GM23338 (cell line): ENCODE results near the gene COL9A2. TPM values are rescaled to one million over a fixed set of nuclear protein-coding genes. Genes with fewer than 3 reads are reported as not detected.
A peak's percentile ranks its signal among the peaks of the same experiment; 100 is the strongest.

Experiments used
- ATAC-seq: fragments of 200-7000 bp; cut with Tn5 transposase; 3 replicates; pipeline ENCODE4 v1.9.1; 2020
- DNase-seq: peaks from one replicate; pipeline ENCODE4 v3.0.0-alpha.2; 2015; ENCODE audit warnings: low spot score
- H2AFZ ChIP-seq: fragments of 200-600 bp; sonication (generic); 2 replicates; pipeline ENCODE4 v1.8.0; 2016; ENCODE audit warnings: antibody characterized with exemption, mild to moderate bottlenecking, moderate library complexity
- H3F3A ChIP-seq: fragments of 200-600 bp; sonication (generic); replicated peaks from 2 replicates; pipeline ENCODE4 v1.8.0; 2017; ENCODE audit warnings: antibody characterized with exemption, mixed run types, low read depth
- H3K27ac ChIP-seq: fragments of 200-600 bp; sonication (generic); 2 replicates; pipeline ENCODE4 v1.6.1; 2016; ENCODE audit warnings: low read depth
- H3K27me3 ChIP-seq: fragments of 200-600 bp; sonication (generic); 2 replicates; pipeline ENCODE4 v1.8.0; 2016; ENCODE audit warnings: mild to moderate bottlenecking, mixed run types, moderate library complexity; ENCODE audit not compliant: insufficient read depth
- H3K36me3 ChIP-seq: fragments of 200-600 bp; sonication (generic); 2 replicates; pipeline ENCODE4 v1.8.0; 2016; ENCODE audit warnings: mild to moderate bottlenecking; ENCODE audit not compliant: insufficient read depth
- H3K4me1 ChIP-seq: fragments of 200-600 bp; sonication (generic); 2 replicates; pipeline ENCODE4 v1.8.0; 2016; ENCODE audit warnings: mild to moderate bottlenecking, moderate library complexity; ENCODE audit not compliant: insufficient read depth
- H3K4me2 ChIP-seq: fragments of 200-600 bp; sonication (generic); 2 replicates; pipeline ENCODE4 v1.7.1; 2017; ENCODE audit warnings: mixed run types
- H3K4me3 ChIP-seq: fragments of 200-600 bp; sonication (generic); 2 replicates; pipeline ENCODE4 v1.6.1; 2016; ENCODE audit warnings: mixed run types
- H3K79me2 ChIP-seq: fragments of 200-600 bp; sonication (generic); replicated peaks from 2 replicates; pipeline ENCODE4 v1.8.0; 2017; ENCODE audit warnings: mild to moderate bottlenecking; ENCODE audit not compliant: insufficient read depth
- H3K9me2 ChIP-seq: fragments of 200-600 bp; sonication (generic); 2 replicates; pipeline ENCODE4 v1.8.0; 2017; ENCODE audit not compliant: insufficient read depth
- H4K20me1 ChIP-seq: fragments of 200-600 bp; sonication (generic); replicated peaks from 2 replicates; pipeline ENCODE4 v1.8.0; 2017; ENCODE audit warnings: mild to moderate bottlenecking; ENCODE audit not compliant: insufficient read depth
- H3K27ac Mint-ChIP-seq: 2 replicates; pipeline ENCODE4 v1.8.0; 2020; ENCODE audit warnings: inconsistent platforms, mild to moderate bottlenecking, moderate library complexity, mixed read lengths
- H3K27me3 Mint-ChIP-seq: 3 replicates; pipeline ENCODE4 v1.8.0; 2022; ENCODE audit warnings: low read depth, mild to moderate bottlenecking, moderate library complexity, mixed read lengths, inconsistent platforms; ENCODE audit not compliant: insufficient read depth, poor library complexity
- H3K36me3 Mint-ChIP-seq: 3 replicates; pipeline ENCODE4 v1.8.0; 2021; ENCODE audit warnings: low read depth, mild to moderate bottlenecking, inconsistent platforms, moderate library complexity, mixed read lengths
- H3K4me1 Mint-ChIP-seq: 3 replicates; pipeline ENCODE4 v1.8.0; 2020; ENCODE audit warnings: mild to moderate bottlenecking, inconsistent platforms, mixed read lengths
- H3K4me3 Mint-ChIP-seq: 3 replicates; pipeline ENCODE4 v1.8.0; 2021; ENCODE audit warnings: moderate library complexity, mild to moderate bottlenecking, inconsistent platforms, mixed read lengths
- H3K9me3 Mint-ChIP-seq: 3 replicates; pipeline ENCODE4 v1.8.0; 2020; ENCODE audit warnings: moderate library complexity, mild to moderate bottlenecking, inconsistent platforms, mixed read lengths
- EZH2 ChIP-seq: fragments of 200-600 bp; sonication (generic); IDR thresholded peaks from one replicate; pipeline ENCODE4 v1.8.0; 2017; ENCODE audit warnings: antibody characterized with exemption, mild to moderate bottlenecking, low read depth; ENCODE audit not compliant: unreplicated experiment
- JUNB ChIP-seq: IDR thresholded peaks from one replicate; pipeline ENCODE4 v1.6.1; 2016; ENCODE audit warnings: antibody characterized with exemption; ENCODE audit not compliant: unreplicated experiment
- polyA plus RNA-seq: library from polyadenylated mRNA; unstranded; fragments of >200 nt; fragmentation: Nextera tagmentation; extraction: Ambion mirVana; gene quantifications from 2 replicates; pipeline ENCODE4 v1.2.1, GENCODE V29; 2016
- total RNA-seq: library from RNA; depleted of rRNA; stranded (reverse); fragments of >200 nt; shearing (Covaris generic); gene quantifications from 2 replicates; pipeline ENCODE4 v1.2.3, GENCODE V29; 2014
- TF ChIP-seq, protein P1 (sequence below): IDR thresholded peaks from 2 replicates; pipeline ENCODE4 v1.6.1; 2016; ENCODE audit warnings: antibody characterized with exemption
- TF ChIP-seq, protein P2 (sequence below), 2 experiments: fragments of 200-600 bp in 1 of 2; sonication (generic) in 1 of 2; conservative IDR thresholded peaks; 2 replicates each; pipeline versions ENCODE4 v1.5.1 to v1.6.1; 2016 to 2017; ENCODE audit warnings: antibody characterized with exemption in 2 of 2, low read depth in 2 of 2, mild to moderate bottlenecking in 2 of 2, moderate library complexity in 1 of 2

Gene COL9A2
- total and polyA plus RNA-seq, 2 experiments from 2014 or later = 2.6 to 2.8 TPM

- TF ChIP-seq, protein P1, sequence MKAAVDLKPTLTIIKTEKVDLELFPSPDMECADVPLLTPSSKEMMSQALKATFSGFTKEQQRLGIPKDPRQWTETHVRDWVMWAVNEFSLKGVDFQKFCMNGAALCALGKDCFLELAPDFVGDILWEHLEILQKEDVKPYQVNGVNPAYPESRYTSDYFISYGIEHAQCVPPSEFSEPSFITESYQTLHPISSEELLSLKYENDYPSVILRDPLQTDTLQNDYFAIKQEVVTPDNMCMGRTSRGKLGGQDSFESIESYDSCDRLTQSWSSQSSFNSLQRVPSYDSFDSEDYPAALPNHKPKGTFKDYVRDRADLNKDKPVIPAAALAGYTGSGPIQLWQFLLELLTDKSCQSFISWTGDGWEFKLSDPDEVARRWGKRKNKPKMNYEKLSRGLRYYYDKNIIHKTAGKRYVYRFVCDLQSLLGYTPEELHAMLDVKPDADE = no peak
These were observed 13.3 kb downstream of the COL9A2 start (continued) for GRCh38 chr1:40303790-40304189.

DNA sequence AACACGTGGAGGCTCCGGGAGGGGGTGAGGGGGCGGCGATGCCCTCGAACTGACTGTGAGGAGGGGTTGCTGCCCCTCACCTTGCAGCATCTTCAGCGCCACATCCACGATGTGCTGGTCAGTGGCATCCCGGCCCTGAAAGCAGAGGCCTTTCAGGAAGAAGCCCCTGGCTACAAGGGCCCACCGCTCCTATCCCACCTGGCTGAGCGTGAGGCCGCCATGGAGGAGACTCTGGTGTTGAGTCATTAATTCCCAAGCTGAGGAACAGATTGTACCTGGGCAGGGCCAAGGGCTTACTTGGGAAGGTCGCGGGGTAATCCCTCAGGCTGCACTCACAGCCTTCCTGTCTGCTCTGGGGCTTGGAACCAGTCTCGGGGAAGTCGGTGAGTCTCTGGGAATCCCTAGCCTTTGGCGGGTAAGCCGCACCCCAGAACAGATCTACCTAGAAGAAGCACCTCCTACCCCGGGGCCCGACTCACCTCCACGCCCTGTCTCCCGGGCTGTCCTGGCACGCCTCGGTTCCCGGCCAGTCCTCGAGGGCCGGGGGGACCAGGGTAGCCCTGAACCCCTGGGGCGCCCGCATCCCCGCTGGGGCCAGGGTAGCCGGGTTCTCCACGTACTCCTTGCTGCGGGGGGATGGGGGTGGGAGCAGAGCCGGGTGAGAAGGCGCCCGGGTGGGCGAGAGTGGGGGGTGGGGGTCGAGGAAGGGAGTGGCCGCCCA lies 13.9 kb downstream of the COL9A2 start:
- H3F3A ChIP-seq = no peaks in the 10 kb centered on the region
- H3K4me2 ChIP-seq = peak overlapping the region; percentile 85
- H2AFZ ChIP-seq = peak overlapping the region; percentile 95
- no peaks in the 10 kb centered on the region for H3K79me2 ChIP-seq
- Mint-ChIP-seq H3K4me3 (peak overlapping the region; percentile 68; the same call in 2 of the 3 replicates), H3K4me1 (peaks cover 6% of the 10 kb centered on the region; the same call in 1 of the 3 replicates), H3K27me3 (peaks cover 14% of the 10 kb centered on the region), H3K27ac (no peak overlapping the region), H3K36me3 (no peaks in the 10 kb centered on the region), H3K9me3 (no peaks in the 10 kb centered on the region)
- H3K9me2 ChIP-seq = no peaks in the 10 kb centered on the region
- H3K4me3 ChIP-seq = peak overlapping the region; percentile 70
- TF ChIP-seq, protein P1 = no peak
- TF ChIP-seq EZH2 = peak; percentile 69
- no peak overlapping the region for H3K27ac ChIP-seq
- no peaks in the 10 kb centered on the region for H4K20me1 ChIP-seq
- peak; percentile 67 for ATAC-seq
- H3K36me3 ChIP-seq = no peaks in the 10 kb centered on the region
- DNase-seq = peak; percentile 71
- no peaks in the 10 kb centered on the region; the same call in 1 of the 2 replicates for H3K4me1 ChIP-seq
- H3K27me3 ChIP-seq = peaks cover 33% of the 10 kb centered on the region

- Histone ChIP-seq H3F3A (no peaks in the 10 kb centered on the region), H3K9me2 (no peaks in the 10 kb centered on the region), H3K27ac (no peak overlapping the region), H2AFZ (no peak overlapping the region), H3K79me2 (no peaks in the 10 kb centered on the region), H3K27me3 (peaks cover 33% of the 10 kb centered on the region), H3K36me3 (no peaks in the 10 kb centered on the region), H3K4me3 (no peak overlapping the region), H3K4me2 (no peak overlapping the region), H3K4me1 (no peaks in the 10 kb centered on the region; the same call in 1 of the 2 replicates), H4K20me1 (no peaks in the 10 kb centered on the region)
- H3K4me3 Mint-ChIP-seq = no peak overlapping the region
- H3K27ac Mint-ChIP-seq = no peak overlapping the region
- H3K4me1 Mint-ChIP-seq = peaks cover 6% of the 10 kb centered on the region; the same call in 1 of the 3 replicates
- ATAC-seq (no peak), DNase-seq (no peak)
- H3K9me3 Mint-ChIP-seq = no peaks in the 10 kb centered on the region
- no peak for TF ChIP-seq JUNB
- TF ChIP-seq, protein P2, sequence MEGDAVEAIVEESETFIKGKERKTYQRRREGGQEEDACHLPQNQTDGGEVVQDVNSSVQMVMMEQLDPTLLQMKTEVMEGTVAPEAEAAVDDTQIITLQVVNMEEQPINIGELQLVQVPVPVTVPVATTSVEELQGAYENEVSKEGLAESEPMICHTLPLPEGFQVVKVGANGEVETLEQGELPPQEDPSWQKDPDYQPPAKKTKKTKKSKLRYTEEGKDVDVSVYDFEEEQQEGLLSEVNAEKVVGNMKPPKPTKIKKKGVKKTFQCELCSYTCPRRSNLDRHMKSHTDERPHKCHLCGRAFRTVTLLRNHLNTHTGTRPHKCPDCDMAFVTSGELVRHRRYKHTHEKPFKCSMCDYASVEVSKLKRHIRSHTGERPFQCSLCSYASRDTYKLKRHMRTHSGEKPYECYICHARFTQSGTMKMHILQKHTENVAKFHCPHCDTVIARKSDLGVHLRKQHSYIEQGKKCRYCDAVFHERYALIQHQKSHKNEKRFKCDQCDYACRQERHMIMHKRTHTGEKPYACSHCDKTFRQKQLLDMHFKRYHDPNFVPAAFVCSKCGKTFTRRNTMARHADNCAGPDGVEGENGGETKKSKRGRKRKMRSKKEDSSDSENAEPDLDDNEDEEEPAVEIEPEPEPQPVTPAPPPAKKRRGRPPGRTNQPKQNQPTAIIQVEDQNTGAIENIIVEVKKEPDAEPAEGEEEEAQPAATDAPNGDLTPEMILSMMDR (conservative IDR thresholded peaks at IDR 0.05; ENCODE audit: low read depth in 2 of 2) = no peak
- H3K27me3 Mint-ChIP-seq = peaks cover 14% of the 10 kb centered on the region
- no peaks in the 10 kb centered on the region for H3K36me3 Mint-ChIP-seq
These were observed 14.6 kb downstream of the COL9A2 start for GRCh38 chr1:40302475-40302874.
